Endothelial cell (in vitro differentiated cells): ENCODE data around the gene ANO4. TPM values are rescaled to one million over a fixed set of nuclear protein-coding genes. Genes with fewer than 3 reads are reported as not detected.

Experiments used
- DNase-seq: peaks from one replicate; pipeline ENCODE4 v3.0.0; 2021; ENCODE audit warnings: low spot score
- H3K27ac Mint-ChIP-seq: one replicate; pipeline ENCODE4 v1.8.0; 2021; ENCODE audit warnings: mixed read lengths, inconsistent platforms; ENCODE audit not compliant: unreplicated experiment
- H3K27me3 Mint-ChIP-seq: one replicate; pipeline ENCODE4 v1.8.0; 2021; ENCODE audit warnings: mild to moderate bottlenecking, moderate library complexity, mixed read lengths, inconsistent platforms; ENCODE audit not compliant: unreplicated experiment
- H3K36me3 Mint-ChIP-seq: one replicate; pipeline ENCODE4 v1.8.0; 2021; ENCODE audit warnings: mild to moderate bottlenecking, low read depth, mixed read lengths, inconsistent platforms; ENCODE audit not compliant: unreplicated experiment
- H3K4me1 Mint-ChIP-seq: one replicate; pipeline ENCODE4 v1.8.0; 2021; ENCODE audit warnings: mild to moderate bottlenecking, mixed read lengths, inconsistent platforms; ENCODE audit not compliant: unreplicated experiment
- H3K4me3 Mint-ChIP-seq: one replicate; pipeline ENCODE4 v1.8.0; 2021; ENCODE audit warnings: mild to moderate bottlenecking, mixed read lengths, inconsistent platforms; ENCODE audit not compliant: unreplicated experiment
- H3K9me3 Mint-ChIP-seq: one replicate; pipeline ENCODE4 v1.8.0; 2021; ENCODE audit warnings: mixed read lengths, inconsistent platforms; ENCODE audit not compliant: unreplicated experiment
- total RNA-seq: library from RNA; stranded (reverse); fragmentation: NEBNext Ultra II Directional; extraction: Animal tissue kit (Norgen Biotek cat#: 25700); gene quantifications from one replicate; pipeline ENCODE4 v1.2.1, GENCODE V29; 2021; ENCODE audit not compliant: unreplicated experiment
- TF ChIP-seq, protein P1 (sequence below): fragments of 200-600 bp; sonication (generic); IDR thresholded peaks from one replicate; pipeline ENCODE4 v1.5.0; 2021; ENCODE audit warnings: antibody characterized with exemption; ENCODE audit not compliant: unreplicated experiment

The ANO4 gene
- total RNA-seq, 1 donor from 2014 or later, result 1.1 TPM

DNA sequence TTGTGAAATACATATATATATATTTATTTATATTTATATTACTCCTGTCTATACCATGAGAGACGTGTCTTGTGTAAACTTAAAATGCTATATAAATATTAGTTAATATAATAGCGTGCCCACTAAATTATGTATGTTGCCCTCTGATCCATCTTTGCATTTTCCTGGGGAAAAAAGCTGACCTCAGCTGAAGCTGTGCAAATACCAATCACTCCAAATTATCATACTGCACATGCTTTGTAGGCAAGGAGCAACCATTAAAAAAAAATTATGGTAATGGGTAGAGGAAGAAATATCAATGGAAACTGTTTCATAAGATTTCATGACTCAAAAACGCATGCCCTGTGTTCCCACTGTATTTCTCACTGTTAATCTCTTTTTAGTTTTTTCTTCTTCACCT lies 179.8 kb downstream of the ANO4 start:
- no peak overlapping the region for H3K4me3 Mint-ChIP-seq
- H3K27me3 Mint-ChIP-seq, result peaks cover 2% of the 10 kb centered on the region
- H3K9me3 Mint-ChIP-seq, result no peaks in the 10 kb centered on the region
- TF ChIP-seq, protein P1, sequence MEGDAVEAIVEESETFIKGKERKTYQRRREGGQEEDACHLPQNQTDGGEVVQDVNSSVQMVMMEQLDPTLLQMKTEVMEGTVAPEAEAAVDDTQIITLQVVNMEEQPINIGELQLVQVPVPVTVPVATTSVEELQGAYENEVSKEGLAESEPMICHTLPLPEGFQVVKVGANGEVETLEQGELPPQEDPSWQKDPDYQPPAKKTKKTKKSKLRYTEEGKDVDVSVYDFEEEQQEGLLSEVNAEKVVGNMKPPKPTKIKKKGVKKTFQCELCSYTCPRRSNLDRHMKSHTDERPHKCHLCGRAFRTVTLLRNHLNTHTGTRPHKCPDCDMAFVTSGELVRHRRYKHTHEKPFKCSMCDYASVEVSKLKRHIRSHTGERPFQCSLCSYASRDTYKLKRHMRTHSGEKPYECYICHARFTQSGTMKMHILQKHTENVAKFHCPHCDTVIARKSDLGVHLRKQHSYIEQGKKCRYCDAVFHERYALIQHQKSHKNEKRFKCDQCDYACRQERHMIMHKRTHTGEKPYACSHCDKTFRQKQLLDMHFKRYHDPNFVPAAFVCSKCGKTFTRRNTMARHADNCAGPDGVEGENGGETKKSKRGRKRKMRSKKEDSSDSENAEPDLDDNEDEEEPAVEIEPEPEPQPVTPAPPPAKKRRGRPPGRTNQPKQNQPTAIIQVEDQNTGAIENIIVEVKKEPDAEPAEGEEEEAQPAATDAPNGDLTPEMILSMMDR, result no peak
- no peaks in the 10 kb centered on the region for H3K4me1 Mint-ChIP-seq
- DNase-seq, result no peak
- no peaks in the 10 kb centered on the region for H3K36me3 Mint-ChIP-seq
- H3K27ac Mint-ChIP-seq, result no peak overlapping the region

DNA sequence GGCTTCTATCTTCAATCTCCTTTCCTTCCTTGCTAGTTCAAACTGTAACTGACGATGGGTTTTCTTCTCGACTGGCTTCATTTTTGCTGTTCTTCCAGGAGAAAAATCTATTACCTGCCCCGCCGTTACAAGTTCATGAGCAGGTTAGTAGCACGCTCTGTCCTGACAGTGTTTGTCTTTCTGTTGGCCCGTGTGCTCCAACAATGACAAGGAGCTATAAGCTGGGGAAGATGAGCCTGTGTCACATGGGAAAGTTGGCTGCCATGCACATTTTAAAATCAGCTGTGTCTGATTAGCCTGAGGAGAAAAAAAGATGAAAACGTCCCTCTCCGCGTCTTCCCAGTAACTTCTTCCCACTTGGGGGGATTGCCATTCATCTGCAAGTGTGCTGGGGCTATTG lies 180.2 kb downstream of the ANO4 start:
- H3K4me1 Mint-ChIP-seq, result no peaks in the 10 kb centered on the region
- no peaks in the 10 kb centered on the region for H3K9me3 Mint-ChIP-seq
- TF ChIP-seq, protein P1, result no peak
- H3K36me3 Mint-ChIP-seq, result no peaks in the 10 kb centered on the region
- no peak overlapping the region for H3K27ac Mint-ChIP-seq
- no peak overlapping the region for H3K4me3 Mint-ChIP-seq
- no peak for DNase-seq
- peaks cover 2% of the 10 kb centered on the region for H3K27me3 Mint-ChIP-seq

DNA sequence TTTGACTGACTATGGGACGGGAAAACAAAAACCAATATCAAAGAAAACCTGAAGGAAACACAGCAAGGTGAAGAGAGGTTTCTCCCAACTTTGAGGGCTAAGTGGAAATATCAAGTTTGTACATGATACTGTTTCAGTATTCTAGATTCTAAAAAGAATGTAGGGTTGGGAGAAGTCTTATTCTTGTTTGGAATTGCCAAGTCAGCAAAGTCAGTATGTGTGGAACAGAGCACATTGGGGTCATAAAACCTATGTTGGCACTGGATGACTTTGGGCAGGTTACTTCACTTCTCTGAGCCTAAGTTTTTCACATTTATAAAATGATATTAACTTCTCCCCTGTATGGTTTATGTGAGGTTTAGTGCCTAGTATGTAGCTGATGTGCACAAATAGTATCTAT lies 182.2 kb downstream of the ANO4 start:
- Mint-ChIP-seq H3K27ac (no peak overlapping the region), H3K4me1 (peaks cover 3% of the 10 kb centered on the region), H3K4me3 (no peak overlapping the region), H3K9me3 (no peaks in the 10 kb centered on the region), H3K27me3 (peaks cover 2% of the 10 kb centered on the region), H3K36me3 (no peaks in the 10 kb centered on the region)
- TF ChIP-seq, protein P1, result no peak
- no peak for DNase-seq

DNA sequence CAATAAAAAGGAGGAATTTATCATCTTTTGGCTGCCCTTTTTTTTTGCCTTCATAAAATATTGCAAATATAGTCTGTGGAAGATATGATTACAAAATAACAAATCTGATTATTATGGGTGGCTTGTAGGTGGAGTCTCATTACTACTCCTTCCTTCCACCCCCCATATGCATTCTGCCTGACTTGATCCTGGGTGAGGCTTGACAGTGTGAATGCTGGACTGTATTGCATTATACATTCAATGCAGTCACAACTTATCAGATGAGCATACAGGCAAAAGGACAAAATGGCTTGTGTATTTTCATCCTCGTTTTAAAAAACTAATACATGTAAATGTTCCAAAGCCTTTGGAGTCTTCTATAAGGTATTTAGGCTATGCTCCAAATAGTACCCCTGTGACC lies 186.3 kb downstream of the ANO4 start:
- no peak overlapping the region for H3K4me3 Mint-ChIP-seq
- no peak for DNase-seq

DNA sequence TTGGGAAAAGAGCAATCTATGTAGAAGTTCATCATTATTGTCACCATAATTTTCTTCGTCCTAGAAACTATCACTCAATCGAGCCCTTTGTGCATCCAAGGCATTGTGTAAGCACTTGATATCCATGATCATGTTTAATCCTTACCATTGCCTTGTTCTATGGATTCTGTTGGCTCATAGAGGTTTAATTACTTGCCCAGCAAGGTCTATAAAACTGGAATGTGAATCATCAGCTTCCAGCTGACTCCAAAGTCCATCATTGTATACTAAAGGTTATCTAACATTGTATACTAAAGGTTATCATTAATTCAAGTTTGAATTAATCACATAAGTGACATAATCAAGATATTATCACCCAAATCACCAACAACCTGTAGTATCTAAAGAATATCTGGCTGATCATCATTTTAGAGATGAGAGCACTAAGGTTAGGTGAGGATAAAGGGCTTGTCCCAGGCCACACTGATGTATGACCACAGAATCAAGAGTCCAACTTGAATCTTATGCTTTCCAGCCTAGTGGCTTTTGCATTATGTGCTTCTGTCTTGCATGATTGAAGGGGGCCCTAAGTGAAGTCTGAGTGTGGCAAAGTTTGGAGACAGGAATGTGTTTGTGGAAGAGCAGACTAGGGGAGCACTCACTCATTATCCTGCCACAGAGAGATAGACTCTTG lies 188.1 kb downstream of the ANO4 start:
- H3K4me3 Mint-ChIP-seq, result no peak overlapping the region
- H3K4me1 Mint-ChIP-seq, result peaks cover 12% of the 10 kb centered on the region
- peaks cover 1% of the 10 kb centered on the region for H3K27me3 Mint-ChIP-seq
- H3K9me3 Mint-ChIP-seq, result no peaks in the 10 kb centered on the region
- H3K27ac Mint-ChIP-seq, result no peak overlapping the region
- DNase-seq, result no peak
- TF ChIP-seq, protein P1, result no peak
- H3K36me3 Mint-ChIP-seq, result no peaks in the 10 kb centered on the region

More for the DNA sequence above, 186.3 kb downstream of the ANO4 start:
- peaks cover 3% of the 10 kb centered on the region for H3K4me1 Mint-ChIP-seq
- no peaks in the 10 kb centered on the region for H3K36me3 Mint-ChIP-seq
- no peaks in the 10 kb centered on the region for H3K9me3 Mint-ChIP-seq
- H3K27ac Mint-ChIP-seq, result no peak overlapping the region
- H3K27me3 Mint-ChIP-seq, result peaks cover 2% of the 10 kb centered on the region
- TF ChIP-seq, protein P1, result no peak
